Peyer's patch (tissue), 4 donors: ENCODE data around the gene GDPD3.

ENCODE experiments used
- POLR2A ChIP-seq, 2 donors: fragments of 450-650 bp; IDR thresholded peaks; one replicate each; pipeline ENCODE4 v1.5.1; 2017; ENCODE audit warnings: antibody characterized with exemption in 2 of 2, mild to moderate bottlenecking in 2 of 2, moderate library complexity in 2 of 2
- TF ChIP-seq, protein P1 (sequence below), 6 experiments: fragments of 450-650 bp in 4 of 6; fragments of 200-600 bp in 2 of 6; sonication (generic) in 1 of 6; IDR thresholded peaks; one replicate each; pipeline ENCODE4 v1.5.1; 2017 to 2019; ENCODE audit warnings: antibody characterized with exemption in 6 of 6, mild to moderate bottlenecking in 3 of 6, moderate library complexity in 1 of 6

DNA sequence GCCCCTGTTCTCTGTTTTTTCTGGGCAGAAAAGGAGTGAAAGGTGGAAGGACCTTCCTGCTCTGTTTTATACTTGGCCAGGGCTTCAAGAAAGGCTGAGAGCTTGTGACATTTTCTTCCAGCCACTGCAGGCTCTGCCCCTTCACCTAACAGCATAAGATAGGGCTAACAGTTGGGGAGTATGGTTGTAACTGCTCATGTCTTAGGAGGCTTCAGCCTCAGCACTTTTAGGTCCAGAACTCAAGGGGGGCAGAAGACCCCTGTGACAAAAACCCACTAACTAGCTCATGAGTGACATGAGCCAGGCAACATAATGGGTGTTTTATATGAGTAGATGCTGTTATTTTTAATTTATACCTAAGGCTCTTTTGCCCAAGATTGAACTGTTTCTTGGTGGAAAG is 42.8 kb downstream of the GDPD3 start:
- TF ChIP-seq, protein P1, sequence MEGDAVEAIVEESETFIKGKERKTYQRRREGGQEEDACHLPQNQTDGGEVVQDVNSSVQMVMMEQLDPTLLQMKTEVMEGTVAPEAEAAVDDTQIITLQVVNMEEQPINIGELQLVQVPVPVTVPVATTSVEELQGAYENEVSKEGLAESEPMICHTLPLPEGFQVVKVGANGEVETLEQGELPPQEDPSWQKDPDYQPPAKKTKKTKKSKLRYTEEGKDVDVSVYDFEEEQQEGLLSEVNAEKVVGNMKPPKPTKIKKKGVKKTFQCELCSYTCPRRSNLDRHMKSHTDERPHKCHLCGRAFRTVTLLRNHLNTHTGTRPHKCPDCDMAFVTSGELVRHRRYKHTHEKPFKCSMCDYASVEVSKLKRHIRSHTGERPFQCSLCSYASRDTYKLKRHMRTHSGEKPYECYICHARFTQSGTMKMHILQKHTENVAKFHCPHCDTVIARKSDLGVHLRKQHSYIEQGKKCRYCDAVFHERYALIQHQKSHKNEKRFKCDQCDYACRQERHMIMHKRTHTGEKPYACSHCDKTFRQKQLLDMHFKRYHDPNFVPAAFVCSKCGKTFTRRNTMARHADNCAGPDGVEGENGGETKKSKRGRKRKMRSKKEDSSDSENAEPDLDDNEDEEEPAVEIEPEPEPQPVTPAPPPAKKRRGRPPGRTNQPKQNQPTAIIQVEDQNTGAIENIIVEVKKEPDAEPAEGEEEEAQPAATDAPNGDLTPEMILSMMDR (IDR thresholded peaks at IDR 0.05): no peak
- no peak for TF ChIP-seq POLR2A (IDR thresholded peaks at IDR 0.05)
